Effector CD4-positive, alpha-beta T cell (primary cell): ENCODE measurements around the gene ZNF76.
"Not testable (repeated sequence)": the region's sequence is repeated elsewhere in the genome, so short reads cannot be mapped to it uniquely, and the experiment has no call there.

Experiments used
- DNase-seq: peaks from one replicate; pipeline ENCODE4 v3.0.0-alpha.2; 2020

The ZNF76 gene

GRCh38 chr6:35302604-35303241 lies 43.2 kb downstream of the ZNF76 start:
- peak; percentile 80 for DNase-seq

- no peak for DNase-seq
These were observed 44.8 kb downstream of the ZNF76 start for GRCh38 chr6:35304299-35304698.

DNA sequence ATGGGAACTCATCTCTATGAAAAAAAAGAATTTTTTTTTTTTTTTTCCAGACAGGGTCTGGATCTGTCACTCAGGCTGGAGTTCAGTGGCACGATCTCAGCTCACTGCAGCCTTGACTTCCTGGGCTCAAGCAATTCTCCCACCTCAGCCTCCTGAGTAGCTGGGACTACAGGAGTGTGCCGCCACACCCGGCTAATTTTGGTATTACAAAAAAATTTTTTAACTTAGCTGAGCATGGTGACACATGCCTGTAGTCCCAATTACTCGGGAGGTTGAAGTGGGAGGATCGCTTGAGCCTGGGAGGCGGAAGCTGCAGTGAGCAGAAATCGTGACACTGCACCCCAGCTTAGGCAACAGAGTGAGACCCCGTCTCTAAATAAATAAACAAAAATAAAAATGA lies 45.6 kb downstream of the ZNF76 start:
- DNase-seq, result no peak

DNA sequence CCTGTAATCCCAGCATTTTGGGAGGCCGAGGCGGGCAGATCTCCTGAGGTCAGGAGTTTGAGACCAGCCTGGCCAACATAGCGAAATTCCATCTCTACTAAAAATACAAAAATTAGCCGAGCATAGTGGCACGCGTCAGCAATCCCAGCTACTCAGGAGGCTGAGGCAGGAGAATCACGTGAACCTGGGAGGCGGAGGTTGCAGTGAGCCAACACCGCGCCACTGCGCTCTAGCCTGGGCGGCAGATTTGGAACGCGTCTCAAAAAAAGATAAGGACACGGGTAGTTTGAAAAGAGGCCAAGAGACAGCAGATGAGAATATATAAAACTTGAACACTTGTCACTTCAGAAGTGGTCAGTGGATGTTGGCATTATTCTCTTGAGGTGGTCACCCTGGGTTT lies 47.6 kb downstream of the ZNF76 start:
- not testable (repeated sequence) for DNase-seq

DNA sequence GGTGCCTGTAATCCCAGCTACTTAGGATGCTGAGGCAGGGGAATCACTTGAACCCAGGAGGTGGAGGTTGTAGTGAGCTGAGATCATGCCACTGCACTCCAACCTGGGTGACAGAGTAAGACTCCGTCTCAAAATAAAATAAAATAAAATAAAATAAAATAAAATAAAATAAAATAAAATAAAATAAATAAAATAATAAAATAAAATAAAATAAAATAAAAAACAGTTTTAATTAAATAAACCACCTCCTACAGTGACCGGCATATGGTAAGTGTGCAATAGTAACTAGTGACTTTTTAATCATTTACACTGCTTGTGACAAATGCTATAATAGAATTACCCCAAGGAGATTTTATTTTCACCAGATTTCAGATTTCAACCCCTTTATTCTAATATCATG lies 49.0 kb downstream of the ZNF76 start:
- not testable (repeated sequence) for DNase-seq

- DNase-seq, result no peak
These were observed 50.2 kb downstream of the ZNF76 start for GRCh38 chr6:35309611-35310264.

- peak; percentile 24 for DNase-seq
These were observed 50.8 kb downstream of the ZNF76 start for GRCh38 chr6:35310265-35310831.

DNA sequence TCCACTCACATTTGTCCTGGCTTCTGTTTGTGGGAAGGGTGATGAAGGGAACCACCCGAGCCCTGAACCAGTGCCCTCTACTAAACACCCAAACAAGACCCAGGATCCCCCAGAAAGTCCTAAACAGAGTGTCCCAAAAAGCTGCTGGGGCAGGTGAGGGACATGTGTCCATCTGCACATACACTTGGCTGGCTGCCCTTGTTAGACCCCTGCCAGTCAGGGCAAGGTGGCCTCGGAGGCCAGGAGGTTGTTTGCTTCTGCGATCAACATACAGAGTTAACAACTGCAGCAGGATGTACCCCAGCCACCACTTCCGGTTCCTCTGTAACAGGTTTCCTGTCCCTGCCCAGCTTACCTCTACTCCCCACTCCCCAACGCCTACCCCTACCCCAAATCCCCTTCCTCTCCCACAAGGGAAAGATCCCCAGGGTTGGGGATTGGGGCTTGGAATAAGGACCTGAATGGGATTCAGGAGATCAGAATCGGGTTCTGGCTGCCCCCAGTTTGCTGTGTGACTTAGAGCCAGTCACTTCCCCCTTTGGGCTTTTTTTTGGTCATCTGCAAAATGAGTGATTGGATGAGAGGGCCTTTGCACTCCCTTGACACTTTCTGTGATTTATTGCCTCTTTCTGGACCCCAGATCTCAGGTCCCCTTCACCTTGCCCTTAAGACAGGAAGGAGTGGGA lies 52.0 kb downstream of the ZNF76 start:
- DNase-seq, result peak; percentile 35

DNA sequence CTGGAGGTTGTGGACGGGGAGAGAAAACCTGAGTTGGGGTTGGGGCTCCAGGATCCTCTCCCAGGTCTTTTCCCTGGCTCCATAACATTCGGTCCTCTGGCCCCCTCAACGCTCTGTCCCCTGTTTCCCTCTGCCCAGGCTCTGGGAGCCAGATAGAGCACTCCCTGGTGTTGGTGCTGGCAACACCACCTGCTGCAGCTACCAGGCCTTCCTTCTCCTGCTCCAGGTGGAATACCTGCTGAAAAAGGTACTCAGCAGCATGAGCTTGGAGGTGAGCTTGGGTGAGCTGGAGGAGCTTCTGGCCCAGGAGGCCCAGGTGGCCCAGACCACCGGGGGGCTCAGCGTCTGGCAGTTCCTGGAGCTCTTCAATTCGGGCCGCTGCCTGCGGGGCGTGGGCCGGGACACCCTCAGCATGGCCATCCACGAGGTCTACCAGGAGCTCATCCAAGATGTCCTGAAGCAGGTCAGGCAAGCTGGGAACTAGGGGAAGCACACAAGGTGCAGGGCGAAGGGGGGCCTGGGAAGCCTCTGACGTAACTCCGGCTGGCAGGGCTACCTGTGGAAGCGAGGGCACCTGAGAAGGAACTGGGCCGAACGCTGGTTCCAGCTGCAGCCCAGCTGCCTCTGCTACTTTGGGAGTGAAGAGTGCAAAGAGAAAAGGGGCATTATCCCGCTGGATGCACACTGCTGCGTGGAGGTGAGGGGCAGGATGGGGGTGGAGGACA lies 52.7 kb downstream of the ZNF76 start:
- no peak for DNase-seq

GRCh38 chr6:35312807-35313206 lies 53.3 kb downstream of the ZNF76 start:
- no peak for DNase-seq

DNA sequence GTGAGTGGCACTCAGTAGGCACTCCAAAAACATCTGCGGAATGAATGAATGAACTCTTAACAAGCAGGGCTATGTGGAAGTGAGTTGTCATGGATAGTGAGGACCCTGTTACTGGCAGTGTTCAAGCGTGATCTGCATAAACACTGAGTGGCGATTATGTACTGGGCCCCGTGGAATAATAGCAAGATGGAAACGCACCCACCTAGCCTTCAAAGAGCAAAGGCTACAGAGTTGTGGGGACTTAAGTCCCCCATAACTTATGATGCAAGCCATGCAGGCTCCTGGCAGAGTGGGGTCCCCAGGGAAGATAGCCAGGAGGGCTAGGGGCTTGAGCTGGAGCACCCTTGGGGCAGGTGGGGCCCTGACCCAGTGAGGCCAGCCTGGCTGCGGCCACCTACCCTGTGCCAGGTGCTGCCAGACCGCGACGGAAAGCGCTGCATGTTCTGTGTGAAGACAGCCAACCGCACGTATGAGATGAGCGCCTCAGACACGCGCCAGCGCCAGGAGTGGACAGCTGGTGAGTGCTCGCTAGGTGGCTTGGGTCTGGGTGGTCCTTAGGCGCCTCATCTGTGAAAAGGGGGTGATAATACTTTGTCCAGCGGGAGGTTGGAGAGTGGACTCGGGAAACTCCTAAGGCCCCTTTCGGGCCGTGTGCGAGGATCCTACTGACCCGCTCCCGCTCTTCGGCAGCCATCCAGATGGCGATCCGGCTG lies 58.1 kb downstream of the ZNF76 start:
- DNase-seq, result no peak

GRCh38 chr6:35318196-35319171 lies 58.9 kb downstream of the ZNF76 start:
- DNase-seq, result no peak

- no peak for DNase-seq
These were observed 60.0 kb downstream of the ZNF76 start for GRCh38 chr6:35319346-35320030.

GRCh38 chr6:35320031-35320410 lies 60.5 kb downstream of the ZNF76 start:
- no peak for DNase-seq

GRCh38 chr6:35321091-35321490 lies 61.6 kb downstream of the ZNF76 start:
- no peak for DNase-seq

DNA sequence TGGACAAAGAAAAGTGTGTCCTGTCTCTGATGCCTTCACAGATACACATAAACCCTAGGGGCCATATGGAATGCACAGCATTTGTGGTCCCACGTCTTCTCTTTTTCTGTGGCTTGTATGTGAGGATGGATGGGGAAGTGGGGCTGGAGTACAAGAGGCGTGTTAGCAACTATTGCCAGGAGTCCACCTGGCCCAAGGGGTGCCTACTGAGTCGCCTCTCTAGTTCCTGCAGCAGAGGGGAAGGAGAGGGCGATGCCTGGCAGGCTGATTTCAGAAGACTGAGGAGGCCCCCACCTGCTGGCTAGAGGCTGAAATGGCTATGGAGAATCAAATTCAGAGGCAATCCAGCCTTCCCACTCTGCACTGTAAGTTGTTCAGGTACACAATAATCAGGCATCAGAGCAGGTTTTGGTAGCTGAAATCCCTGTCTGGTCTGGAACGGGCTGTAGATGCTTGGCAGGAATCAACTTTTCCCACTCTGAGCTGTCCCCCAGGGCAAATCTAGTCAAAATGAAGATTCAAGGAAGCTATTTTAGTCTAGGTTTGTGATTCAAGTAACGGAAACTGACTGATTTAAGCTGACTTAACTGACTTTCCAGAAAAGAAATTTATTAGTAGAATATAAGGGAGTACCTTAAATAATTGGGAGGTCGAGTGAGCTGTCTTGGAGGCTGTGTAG lies 68.0 kb downstream of the ZNF76 start:
- DNase-seq, result peak; percentile 72

- no peak for DNase-seq
These were observed 68.7 kb downstream of the ZNF76 start for GRCh38 chr6:35328108-35328723.

GRCh38 chr6:35328965-35329364 lies 69.4 kb downstream of the ZNF76 start:
- not testable (repeated sequence) for DNase-seq

- DNase-seq, result no peak
These were observed 71.1 kb downstream of the ZNF76 start for GRCh38 chr6:35330541-35331119.
